Measurements from ENCODE around the gene OVAAL. TPM values are rescaled to one million over a fixed set of nuclear protein-coding genes. Genes with fewer than 3 reads are reported as not detected.

Gene OVAAL
- total RNA-seq, 1 donor, result not detected

- TF ChIP-seq CTCF (IDR thresholded peaks at IDR 0.05; ENCODE audit: insufficient read depth, low read length), result no peak
- no peak for DNase-seq (ENCODE audit: low read depth)
- H3K4me3 ChIP-seq (ENCODE audit: low read depth, low read length), result no peak overlapping the region
These were observed 29.8 kb upstream of the OVAAL start for GRCh38 chr1:180528868-180529470.

GRCh38 chr1:180530501-180530900 lies 28.3 kb upstream of the OVAAL start:
- H3K4me3 ChIP-seq (ENCODE audit: low read depth, low read length), result no peak overlapping the region
- TF ChIP-seq CTCF (IDR thresholded peaks at IDR 0.05; ENCODE audit: insufficient read depth, low read length), result no peak
- peak; percentile 85 for DNase-seq (ENCODE audit: low read depth)

- no peak for TF ChIP-seq CTCF (IDR thresholded peaks at IDR 0.05; ENCODE audit: insufficient read depth, low read length)
- no peak overlapping the region for H3K4me3 ChIP-seq (ENCODE audit: low read depth, low read length)
- DNase-seq (ENCODE audit: low read depth), result no peak
These were observed 25.9 kb upstream of the OVAAL start for GRCh38 chr1:180532854-180533253.

DNA sequence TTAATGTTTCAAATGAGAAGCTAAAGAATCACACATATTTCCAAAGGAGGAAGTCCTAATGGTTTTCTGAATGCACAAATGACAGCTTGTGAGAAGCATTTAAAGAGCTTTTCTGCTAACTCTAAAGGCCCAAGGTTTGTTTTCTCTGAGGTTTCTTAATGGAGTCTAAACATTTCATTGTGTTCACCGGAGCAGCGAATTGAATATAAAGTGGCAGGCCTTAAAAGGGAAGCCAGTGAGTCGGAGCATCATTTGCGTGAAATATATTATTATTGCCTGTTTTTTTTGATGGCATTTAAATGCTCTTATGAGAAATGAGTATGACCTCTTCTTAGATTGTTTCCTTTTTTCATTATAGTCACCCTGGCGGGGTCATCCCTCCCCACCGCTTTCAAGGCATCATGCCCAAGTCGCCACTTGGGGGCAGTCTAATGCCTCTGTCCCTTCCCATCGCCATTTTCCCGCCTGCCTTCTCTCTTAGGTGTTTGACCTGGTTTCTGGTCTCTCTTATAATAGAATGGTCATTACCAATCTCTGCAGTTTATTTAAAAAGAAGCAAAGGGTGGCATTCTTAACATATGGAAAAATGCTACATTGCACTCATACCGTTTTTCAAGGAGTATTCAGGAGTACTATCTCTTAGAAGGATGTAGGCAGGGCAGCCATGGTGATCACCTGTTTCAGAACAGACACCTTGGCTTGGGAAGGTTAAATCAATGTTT lies 25.3 kb upstream of the OVAAL start:
- DNase-seq (ENCODE audit: low read depth), result peak; percentile 73
- no peak overlapping the region for H3K4me3 ChIP-seq (ENCODE audit: low read depth, low read length)

GRCh38 chr1:180534214-180534613 lies 24.6 kb upstream of the OVAAL start:
- DNase-seq (ENCODE audit: low read depth), result no peak
- TF ChIP-seq CTCF (IDR thresholded peaks at IDR 0.05; ENCODE audit: insufficient read depth, low read length), result no peak
- H3K4me3 ChIP-seq (ENCODE audit: low read depth, low read length), result no peak overlapping the region

More for the DNA sequence above, 25.3 kb upstream of the OVAAL start:
- peak; percentile 90 for TF ChIP-seq CTCF (IDR thresholded peaks at IDR 0.05; ENCODE audit: insufficient read depth, low read length)

DNA sequence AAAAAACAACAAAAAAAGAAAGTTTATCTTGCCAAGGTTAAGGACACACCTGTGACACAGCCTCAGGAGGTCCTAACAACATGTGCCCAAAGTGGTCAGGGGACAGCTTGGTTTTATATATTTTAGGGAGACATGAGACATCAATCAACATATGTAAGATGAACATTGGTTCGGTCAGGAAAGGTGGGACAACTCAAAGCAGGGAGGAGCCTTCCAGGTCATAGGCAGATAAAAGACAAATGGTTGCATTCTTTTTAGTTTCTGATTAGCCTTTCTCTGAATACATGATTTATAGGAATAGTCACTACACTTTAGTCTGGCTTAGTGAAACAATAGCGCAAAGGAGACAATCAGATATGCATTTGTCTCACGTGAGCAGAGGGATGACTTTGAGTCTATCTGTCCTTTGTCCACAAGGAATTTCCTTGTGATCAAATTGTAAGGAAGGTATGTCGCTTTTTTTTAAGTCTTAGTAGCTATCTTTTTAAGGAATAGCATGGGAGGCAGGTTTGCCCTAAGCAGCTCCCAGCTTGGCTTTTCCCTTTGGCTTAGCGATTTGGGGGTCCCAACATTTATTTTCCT lies 23.3 kb upstream of the OVAAL start:
- no peak for DNase-seq (ENCODE audit: low read depth)
- H3K4me3 ChIP-seq (ENCODE audit: low read depth, low read length), result no peak overlapping the region
- no peak for TF ChIP-seq CTCF (IDR thresholded peaks at IDR 0.05; ENCODE audit: insufficient read depth, low read length)

Measured in fibroblast of the aortic adventitia (primary cell).